Activated T-helper 9 cell treated with anti-CD3 and anti-CD28 coated beads, Interleukin-2, amount 50 U/mL, for 16 hours (primary cell): Measurements from ENCODE around the gene NCOA5.

Experiments
- DNase-seq: peaks from one replicate; pipeline ENCODE4 v3.0.0-alpha.2; 2020; ENCODE audit warnings: low read depth

NCOA5 gene

GRCh38 chr20:46060301-46060881, 29.4 kb downstream of the NCOA5 start:
- DNase-seq, result no peak

GRCh38 chr20:46058599-46059281, 31.0 kb downstream of the NCOA5 start:
- no peak for DNase-seq

- DNase-seq, result no peak
These were observed 31.7 kb downstream of the NCOA5 start for GRCh38 chr20:46057856-46058598.

- no peak for DNase-seq
These were observed 32.5 kb downstream of the NCOA5 start for GRCh38 chr20:46056970-46057855.

- no peak for DNase-seq
These were observed 33.5 kb downstream of the NCOA5 start for GRCh38 chr20:46056027-46056833.

GRCh38 chr20:46055269-46055668, 34.5 kb downstream of the NCOA5 start:
- no peak for DNase-seq

DNA sequence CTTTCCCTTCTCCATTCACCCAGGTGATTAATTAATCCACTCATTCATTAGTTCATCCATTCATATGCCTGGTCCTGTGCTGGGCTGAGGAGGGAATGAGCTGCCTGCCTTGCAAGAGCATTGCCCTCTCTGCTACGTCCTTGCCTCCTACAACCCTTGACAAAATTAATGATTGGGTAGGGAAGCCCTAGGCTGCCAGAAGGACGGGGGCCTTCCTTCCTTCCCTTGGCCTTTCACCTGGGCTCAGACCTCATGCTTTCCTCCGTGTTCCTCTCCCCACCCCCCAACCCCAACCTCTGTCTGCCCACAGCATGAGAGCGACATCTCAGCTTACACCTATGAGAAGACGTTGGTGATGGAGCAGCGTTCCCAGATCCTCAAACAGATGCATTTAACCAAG, 35.2 kb downstream of the NCOA5 start:
- no peak for DNase-seq

- DNase-seq, result no peak
These were observed 36.3 kb downstream of the NCOA5 start for GRCh38 chr20:46053416-46053815.

GRCh38 chr20:46051556-46052308, 38.0 kb downstream of the NCOA5 start:
- no peak for DNase-seq

GRCh38 chr20:46050885-46051284, 38.9 kb downstream of the NCOA5 start:
- no peak for DNase-seq

GRCh38 chr20:46050444-46050843, 39.3 kb downstream of the NCOA5 start:
- no peak for DNase-seq

DNA sequence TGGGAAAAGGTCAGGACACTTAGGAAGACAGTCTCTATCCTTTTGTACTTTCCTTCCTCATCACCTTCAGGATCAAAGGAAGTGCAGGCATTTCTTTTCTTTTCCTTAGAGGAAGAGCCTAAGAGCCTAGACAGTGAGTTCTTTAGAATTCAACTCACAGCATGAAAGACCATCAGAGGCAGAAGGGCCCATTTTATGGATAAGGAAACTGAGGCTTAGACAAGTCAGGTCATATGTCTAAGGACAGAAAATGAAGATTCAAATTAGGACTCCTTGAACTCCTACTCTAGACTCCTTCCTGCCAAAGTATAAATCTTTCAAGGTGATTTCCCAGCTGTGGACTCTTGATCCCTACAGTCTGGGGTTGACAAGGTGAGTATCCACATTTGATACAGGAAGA, 39.9 kb downstream of the NCOA5 start:
- no peak for DNase-seq

- DNase-seq, result no peak
These were observed 40.6 kb downstream of the NCOA5 start for GRCh38 chr20:46049190-46049589.

DNA sequence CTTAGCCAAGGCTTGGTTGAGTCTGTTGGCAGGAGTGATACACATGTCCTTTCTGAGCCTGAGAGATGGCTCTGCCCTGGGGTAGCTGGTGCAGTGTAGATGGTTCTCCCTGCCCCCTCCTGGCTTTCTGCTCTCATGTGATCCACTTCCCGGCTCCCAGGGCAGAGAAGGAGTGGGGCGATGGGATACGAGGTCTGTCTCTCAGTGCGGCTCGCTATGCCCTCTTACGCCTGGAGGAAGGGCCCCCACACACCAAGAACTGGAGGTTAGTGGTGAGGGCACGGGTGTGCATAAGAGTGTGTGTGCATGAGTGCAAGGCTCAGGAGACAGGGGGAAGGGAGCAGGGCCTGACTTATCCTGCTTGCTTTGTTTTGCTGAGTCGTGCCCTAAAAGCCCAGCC, 41.9 kb downstream of the NCOA5 start:
- no peak for DNase-seq

DNA sequence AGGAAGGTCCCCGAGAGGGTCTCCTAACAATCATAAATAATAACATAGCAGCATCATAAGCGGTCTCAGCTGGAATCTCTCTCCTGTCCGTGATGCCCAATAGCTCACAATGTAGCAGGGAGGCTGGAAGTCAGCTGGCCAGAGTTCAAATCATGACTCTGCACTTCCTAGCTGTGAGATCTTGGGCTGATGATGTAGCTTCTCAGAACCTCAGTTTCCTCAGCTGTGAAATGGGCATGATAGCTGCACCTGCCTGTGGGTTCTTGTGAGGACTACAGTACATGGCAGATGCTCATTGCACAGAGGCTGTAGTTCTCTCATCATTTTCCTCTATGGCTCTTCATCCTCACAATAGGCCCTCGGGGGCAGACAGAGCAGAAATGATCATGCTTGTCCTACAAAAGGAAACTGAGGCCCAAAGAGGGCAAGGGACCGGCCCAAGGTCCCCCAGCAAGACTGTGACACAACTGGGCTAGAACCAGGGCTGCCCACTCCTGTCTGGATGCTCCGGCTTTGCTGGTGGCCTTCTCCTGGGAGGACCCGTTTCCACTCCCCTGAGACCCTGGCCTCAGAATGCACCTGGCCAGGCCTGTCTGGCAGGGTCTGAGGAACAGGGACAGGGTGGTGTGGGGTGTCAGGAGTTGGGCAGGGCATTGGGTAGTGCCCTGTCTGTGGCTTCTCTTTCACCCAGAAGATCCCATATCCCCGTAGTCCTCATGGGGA, 43.0 kb downstream of the NCOA5 start:
- no peak for DNase-seq

- no peak for DNase-seq
These were observed 44.9 kb downstream of the NCOA5 start for GRCh38 chr20:46044896-46045295.

DNA sequence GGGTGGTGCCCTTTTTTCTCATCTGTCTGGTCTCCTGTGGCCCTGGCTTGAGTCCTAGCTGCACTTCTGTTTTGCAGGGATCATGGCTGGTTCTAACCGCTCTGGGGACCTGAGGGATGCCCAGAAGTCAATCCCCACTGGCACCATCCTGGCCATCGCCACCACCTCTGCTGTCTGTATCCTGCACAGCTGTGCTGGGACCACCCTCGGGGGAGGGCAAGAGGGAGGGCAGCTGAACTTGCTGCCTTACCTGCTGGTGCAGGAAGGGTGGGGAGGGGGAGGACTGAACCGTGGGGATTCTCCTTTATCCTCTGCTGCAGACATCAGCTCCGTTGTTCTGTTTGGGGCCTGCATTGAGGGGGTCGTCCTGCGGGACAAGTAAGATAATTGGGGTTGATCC, 46.2 kb downstream of the NCOA5 start:
- DNase-seq, result no peak

GRCh38 chr20:46040902-46041535, 48.7 kb downstream of the NCOA5 start:
- DNase-seq, result no peak

DNA sequence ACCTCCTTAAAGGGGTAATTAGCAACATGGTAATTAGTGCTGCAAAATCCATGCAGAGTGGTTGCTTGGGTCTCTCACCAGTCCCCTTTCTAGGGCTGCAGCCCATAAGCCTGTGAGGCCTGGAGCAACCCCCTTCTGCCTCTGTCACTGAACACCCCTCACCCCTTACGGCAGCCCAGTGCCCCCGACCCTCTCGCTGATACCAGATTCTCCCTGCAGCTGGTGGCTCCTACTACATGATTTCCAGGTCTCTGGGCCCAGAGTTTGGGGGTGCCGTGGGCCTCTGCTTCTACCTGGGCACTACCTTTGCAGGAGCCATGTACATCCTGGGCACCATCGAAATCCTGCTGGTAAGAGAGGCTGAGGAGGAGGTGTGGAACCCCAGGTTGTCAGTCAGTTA, 52.7 kb downstream of the NCOA5 start:
- DNase-seq, result no peak

DNA sequence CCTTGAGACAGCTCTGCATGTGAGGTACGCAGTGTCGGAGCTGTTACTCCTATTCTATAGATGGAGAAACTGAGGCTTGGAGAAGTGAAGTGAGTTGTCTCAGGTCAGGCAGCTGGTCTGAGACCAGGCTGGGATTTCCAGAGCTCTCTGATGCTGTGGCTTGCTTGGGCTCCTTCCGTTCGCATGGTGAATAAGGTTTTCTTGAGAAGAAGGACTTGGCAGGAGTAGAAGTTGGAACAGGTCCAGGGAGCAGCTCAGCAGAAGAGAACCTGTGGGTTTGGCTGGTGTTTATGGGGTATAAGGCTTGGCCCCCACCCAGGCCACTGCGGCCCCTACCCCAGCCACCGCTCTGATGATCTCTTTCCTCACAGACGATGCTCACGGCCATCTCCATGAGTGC, 53.4 kb downstream of the NCOA5 start:
- DNase-seq, result no peak
